ENCODE results near the gene RPL38.

GRCh38 chr17:74245145-74245831 lies 41.8 kb downstream of the RPL38 start:
- TF ChIP-seq CTCF (IDR thresholded peaks at IDR 0.05) = no peak
- no peak for TF ChIP-seq POLR2AphosphoS5 (IDR thresholded peaks at IDR 0.05; ENCODE audit: insufficient read depth in 1 of 2, low read depth in 1 of 2)
- TF ChIP-seq POLR2A (IDR thresholded peaks at IDR 0.05) = no peak
